ENCODE data around the gene SUN5.

SUN5 gene

DNA sequence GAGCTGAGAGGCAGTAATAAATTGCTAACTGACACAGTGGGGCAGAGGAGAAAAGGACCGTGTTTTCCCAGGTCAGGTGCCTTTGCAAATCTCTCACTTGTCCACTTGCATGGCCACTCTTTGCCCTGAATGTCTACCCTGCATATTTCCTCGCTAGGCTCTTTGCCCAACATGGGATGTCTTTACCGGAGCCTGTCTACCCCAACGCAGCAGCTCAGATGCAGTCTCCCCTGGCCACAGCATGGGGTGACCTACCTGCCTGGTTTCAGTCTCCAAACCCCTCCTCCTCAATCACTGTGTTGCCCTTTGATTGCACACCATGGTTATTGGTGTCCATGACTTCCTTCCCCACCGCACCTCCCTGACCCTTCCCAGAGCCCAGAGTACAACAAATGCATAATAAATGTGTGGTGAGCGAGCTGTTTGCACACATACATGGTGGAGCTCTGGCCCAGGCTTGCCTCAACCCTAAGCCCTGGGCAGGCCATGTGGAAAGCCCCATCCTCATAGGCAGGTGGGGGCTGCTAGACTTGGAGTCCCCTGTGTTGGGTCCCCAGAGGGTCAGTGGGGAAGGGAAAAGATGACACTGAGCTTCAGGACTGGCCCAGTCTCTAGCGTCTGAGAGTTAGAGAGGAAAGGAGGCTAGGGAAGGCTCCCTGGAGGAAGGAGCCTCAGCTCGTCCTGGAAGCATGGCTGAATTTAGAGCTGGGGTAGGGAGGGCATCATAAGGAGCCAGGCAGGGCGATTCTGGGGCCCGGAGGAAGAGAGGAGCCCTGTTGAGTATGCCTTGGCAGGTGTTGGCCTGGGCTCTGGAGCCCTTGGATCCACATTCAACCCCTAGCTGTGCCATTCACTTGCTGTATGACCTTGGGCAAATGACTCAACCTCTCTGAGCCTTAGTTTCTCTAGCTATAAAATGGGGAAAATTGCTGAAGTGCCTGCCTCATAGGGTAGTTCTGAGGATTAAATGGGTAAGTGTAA, 22.8 kb upstream of the SUN5 start:
- DNase-seq (ENCODE audit: low read depth): no peak

DNA sequence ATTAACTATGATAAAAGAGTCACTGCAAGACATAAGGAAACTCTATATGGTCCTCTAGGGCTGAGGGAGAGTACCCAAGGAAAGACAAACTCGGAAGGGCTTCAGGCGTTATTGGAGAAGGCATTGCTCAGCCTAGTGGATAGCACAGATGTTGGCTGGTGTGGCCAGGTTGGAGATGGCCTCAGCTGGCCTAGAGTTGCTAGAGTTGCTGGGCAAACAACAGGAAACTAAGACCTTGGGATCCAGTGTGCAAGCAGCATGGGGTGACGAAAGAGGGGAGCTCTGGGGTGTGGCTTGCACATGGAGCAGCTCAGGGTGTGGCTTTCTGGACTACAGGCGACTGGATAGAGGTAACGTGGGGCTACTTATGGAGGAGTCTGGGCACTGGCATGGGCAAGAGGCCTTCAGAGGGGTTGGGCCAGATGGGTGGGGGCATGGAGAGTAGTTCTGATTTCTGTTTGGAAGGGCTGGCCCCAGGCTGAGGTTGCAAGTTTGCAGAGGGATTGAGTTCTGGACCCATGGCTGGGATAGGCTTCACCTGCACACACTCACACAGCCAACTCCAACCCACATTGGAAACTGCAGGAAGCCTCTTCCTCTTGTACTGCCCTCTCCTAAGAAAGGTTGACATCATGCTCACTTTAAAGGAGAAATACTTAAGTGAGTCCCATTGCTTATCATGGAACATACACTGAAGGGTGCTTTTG, 22.0 kb upstream of the SUN5 start:
- DNase-seq (ENCODE audit: low read depth): no peak

DNA sequence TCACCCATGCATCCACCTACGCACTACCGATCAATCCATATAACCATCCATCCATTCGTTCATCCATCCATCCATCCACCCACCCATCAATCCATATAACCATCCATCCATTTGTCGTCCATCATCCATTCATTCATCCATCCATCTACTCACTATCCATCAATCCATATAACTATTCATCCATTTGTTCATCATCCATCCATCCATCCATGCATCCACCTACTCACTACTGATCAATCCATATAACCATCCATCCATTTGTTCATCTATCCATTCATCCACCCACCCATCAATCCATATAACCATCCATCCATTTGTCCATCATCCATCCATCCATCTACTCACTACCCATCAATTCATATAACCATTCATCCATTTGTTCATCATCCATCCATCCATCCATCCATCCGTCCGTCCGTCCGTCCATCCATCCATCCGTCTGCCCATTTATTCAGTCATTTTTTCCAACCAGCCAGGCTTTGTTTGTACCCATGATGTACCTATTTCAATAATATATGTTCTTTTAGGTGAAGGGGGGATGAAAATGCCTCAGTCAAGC, 21.2 kb upstream of the SUN5 start:
- DNase-seq (ENCODE audit: low read depth): no peak

GRCh38 chr20:33024609-33025317, 20.5 kb upstream of the SUN5 start:
- DNase-seq (ENCODE audit: low read depth): no peak

DNA sequence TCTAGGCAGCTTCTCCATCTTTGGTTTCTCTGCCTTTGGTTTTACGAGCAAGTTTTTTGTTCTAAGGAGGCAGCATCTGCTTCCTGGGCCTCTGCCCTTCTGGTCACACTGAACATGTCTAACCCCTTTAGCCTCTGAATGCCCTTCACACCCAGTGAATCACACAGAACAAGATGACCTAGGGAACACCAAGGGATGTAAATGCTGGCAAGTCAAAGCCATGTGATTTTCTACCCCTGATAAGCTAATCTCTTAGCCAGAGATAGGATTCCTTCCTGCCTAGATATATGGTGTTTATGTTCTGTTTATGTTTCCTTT, 20.0 kb upstream of the SUN5 start:
- DNase-seq (ENCODE audit: low read depth): no peak

GRCh38 chr20:33023439-33024242, 19.4 kb upstream of the SUN5 start:
- DNase-seq (ENCODE audit: low read depth): no peak

DNA sequence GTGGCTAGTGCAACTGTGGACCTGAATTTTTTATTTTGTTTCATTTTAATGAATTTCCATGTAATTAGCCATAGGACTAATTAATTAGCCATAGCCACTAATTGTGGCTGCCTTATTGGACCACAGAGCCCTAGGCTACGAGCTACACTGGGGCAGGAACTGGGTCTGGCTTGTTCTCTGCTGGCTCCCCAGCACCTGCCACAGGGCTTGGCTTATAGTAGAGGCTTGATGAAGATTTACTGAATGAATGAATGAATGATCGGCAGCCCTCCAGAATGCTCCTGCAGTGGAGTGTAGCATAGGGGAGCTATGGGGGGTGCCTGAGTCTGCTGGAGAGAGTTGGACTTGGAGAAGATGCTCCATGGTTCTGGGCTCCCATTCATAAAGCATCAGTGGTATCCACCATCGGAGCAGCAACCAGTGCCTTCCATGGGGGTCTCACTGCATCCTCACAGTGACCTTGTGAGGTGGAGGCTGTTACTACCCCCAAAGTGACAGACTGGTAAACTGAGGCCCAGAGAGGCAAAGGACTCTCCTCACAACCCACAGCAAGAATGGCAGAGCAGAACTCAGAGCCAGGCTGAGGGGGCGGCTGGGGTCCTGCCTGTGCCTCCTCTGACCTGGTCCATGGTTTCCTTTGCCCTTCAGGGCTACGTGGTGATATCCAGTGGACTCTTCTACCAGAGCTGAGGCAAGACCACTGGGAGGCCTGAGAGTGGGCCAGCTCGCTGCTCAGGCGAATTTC, 18.6 kb upstream of the SUN5 start:
- no peak for DNase-seq (ENCODE audit: low read depth)

DNA sequence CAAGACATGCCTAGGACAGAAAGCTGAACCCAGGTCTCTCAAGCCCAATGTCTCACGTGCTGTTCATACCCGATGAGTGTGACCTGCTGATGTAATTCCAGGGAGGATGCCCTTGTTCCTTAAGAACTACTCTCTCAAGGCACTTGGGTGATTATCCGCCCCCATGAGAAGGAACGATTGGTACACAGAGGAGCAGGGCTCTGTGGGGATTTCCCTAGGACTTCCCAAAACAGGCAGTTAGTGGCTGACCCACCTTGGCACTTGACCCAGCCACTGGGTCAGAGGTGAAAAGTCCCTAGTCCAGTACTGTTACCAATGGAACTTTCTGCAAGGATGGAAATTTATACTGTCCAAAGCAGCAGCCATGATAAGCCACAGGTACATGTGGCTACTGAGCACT, 18.1 kb upstream of the SUN5 start:
- no peak for DNase-seq (ENCODE audit: low read depth)

- DNase-seq (ENCODE audit: low read depth): no peak
Observed at GRCh38 chr20:33021879-33022278, 17.6 kb upstream of the SUN5 start.

DNA sequence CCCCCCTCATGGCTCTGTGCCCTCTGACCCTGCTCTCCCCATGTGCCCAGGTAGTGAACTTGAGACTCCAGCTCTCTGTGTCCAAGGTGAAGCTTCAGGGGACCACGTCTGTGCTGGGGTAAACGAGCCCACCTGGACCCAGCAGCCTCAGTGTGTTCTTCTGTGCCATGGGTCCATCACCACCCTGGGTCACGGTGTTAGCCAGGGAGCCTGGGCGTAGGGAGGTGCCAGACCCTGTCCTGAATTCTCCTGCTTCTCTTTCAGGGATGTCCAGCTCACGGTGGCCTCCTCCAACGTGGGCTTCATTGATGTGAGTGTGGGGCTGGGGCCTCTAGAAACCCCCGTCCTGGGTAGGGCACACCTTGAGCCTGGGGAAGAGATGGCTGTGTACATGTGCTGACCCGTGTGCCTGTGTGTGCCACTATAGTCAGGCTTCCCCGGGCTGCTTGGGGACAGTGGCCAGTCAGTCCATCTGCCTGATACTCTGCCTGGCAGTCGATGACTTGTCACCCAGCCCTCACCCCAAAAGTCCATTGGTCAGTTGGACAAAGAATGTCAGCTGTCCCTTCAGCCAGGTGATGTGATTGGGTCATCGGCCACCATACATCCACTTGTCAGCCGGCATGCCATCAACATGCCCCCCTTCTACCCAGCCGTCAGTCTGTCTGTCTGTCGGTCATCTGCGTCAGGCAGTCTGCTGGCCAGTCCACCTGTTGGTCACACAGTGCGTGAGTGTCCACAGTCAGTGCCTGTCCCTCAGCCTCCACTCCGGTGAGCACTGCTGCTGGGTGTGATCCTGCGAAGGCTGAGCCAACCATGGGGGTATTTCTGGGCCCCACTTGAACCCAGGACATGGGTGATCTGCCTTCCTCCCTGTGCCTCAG, 16.3 kb upstream of the SUN5 start:
- no peak for DNase-seq (ENCODE audit: low read depth)

DNA sequence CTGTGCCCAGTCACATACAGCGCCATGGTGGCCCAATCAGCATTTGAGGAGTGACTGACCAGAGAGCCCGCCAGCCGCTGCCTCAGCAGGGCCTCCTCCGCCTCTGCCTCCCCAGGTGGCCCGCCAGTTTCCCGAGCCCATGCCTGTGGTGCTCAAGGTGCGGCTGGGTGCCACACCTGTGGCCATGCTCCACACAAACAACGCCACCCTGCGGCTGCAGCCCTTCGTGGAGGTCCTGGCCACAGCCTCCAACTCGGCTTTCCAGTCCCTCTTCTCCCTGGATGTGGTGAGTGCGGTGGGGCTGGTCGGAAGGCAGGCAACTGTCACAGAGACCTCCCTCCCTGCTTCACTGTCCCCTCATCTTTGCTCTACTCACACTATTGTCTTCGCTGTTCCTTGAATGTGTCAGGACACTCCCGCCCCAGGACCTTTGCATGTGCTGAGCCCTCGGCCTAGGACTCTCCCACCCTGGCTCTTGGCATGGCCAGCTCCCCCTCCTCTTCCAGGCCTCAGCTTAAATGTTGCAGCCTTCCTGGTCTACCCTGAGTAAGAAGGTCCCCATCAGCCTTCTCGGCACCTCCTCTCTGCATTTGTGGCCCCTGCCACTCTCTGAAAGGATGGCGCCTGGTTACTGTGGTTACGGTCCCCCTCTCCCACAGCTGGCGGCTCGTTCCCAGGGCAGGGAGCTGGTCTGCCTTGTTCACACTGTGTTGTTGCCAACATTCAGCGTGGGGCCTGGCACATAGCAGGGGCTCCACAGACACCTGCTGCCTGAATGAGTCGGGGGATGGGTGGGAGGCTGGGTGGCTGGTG, 15.4 kb upstream of the SUN5 start:
- DNase-seq (ENCODE audit: low read depth): no peak

DNA sequence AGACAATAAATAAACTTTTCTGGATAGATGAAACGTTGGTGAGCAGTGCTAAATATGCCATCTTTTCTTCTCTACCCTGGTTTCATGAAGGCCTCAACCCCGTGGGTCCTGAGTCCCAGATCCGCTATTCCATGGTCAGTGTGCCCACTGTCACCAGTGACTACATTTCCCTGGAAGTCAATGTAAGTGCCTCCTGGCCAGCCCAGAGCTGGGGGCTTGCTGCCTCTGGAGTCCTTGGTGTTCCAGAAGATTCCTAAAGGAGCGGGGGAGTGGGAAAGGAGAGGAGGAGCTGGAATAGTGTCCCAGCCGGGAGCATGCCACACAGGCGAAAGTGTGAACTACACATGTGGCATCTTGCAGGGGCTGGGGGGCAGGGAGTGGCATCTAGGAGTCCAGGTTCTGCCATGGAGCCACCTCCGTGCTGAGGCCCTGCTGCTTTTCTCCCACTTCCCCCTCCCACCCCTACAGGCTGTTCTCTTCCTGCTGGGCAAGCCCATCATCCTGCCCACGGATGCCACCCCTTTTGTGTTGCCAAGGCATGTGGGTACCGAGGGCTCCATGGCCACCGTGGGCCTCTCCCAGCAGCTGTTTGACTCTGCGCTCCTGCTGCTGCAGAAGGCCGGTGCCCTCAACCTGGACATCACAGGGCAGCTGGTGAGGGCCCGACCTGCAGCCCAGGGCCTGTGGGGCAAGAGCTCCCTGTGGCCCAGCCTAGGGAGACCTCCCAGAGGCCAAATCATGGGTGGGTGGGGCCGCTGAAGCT, 14.1 kb upstream of the SUN5 start:
- DNase-seq (ENCODE audit: low read depth): no peak

DNA sequence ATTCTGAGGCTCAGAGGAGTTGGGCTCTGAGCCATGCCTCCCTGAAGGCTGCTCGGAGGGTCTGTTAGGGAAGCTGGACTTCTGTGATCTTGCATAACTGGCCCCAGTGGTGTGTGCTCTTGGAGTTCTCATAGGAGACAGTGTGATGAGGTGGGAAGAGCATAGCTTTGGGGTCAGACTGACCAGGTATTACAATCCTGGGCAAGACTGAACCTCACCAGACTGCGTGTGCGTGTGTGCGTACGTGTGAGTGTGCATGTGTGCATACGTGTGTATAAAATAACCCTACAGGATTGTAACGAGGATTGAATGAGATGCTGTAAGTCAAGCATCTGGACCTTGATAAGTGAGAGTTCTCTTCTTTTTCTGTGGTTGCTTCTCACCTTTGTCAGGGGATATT, 13.3 kb upstream of the SUN5 start:
- no peak for DNase-seq (ENCODE audit: low read depth)

GRCh38 chr20:33016581-33017109, 12.4 kb upstream of the SUN5 start:
- no peak for DNase-seq (ENCODE audit: low read depth)

DNA sequence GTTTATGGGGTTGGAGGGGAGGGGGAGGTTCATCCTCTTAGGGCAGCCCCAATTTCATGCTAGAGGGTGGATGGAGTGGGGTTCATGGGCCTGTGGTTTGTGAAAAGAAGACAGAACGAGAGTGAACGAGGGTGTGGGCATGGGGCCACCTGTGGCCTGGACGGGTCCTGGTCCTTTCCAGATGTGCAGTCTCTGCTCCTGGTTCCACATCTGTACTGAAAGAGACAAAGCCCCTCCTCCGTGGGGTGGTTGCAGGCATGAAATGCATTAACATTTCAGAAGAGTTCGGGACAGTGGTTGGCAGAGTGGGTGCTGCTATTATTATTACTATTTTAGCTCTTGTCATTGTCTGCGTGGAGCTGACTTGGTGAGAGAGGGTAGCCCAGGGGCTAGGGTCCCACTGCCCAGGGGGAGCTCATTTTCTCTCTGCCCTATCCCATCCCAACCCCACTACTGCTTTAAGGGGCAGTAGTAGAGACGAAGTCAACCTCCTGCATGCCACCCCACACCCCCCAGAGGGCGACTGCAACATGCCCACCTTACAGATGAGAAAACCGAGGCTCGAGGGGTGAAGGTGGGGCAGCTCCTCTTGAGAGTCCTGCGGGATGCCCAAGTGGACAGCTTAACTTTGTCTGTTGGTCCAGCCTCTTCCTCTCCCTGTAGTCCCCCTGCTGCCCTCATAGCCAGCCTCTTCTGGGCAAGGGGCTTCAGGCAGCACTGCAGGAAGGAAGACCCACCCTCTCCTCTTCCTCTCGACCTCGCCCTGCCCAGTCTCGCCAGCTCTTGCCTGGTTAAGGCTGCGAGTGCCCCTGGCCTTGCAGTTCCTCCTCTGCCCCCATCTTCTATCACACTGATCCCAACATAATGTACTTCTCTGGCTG, 11.7 kb upstream of the SUN5 start:
- no peak for DNase-seq (ENCODE audit: low read depth)

- DNase-seq (ENCODE audit: low read depth): no peak
Observed at GRCh38 chr20:33015114-33015484, 10.9 kb upstream of the SUN5 start.

All from stimulated activated CD8-positive, alpha-beta memory T cell treated with anti-CD3 and anti-CD28 coated beads, Interleukin-4, amount 100 ng/mL, for 24 hours (primary cell).